Thoracic aorta (tissue), 2 donors: Measurements from ENCODE around the gene PEAK1. TPM values are rescaled to one million over a fixed set of nuclear protein-coding genes. Genes with fewer than 3 reads are reported as not detected.

Experiments used
- ATAC-seq: fragments of 150-250 bp; one replicate; pipeline ENCODE4 v1.8.0; 2017; ENCODE audit warnings: low read depth; ENCODE audit not compliant: insufficient number of reproducible peaks, low FRiP score
- DNase-seq: peaks from one replicate; pipeline ENCODE4 v3.0.0-alpha.2; 2020; ENCODE audit warnings: low spot score
- H3K27ac ChIP-seq, 2 donors: fragments of 200-600 bp; sonication (generic); 1 replicate in 1 of 2; 2 replicates in 1 of 2; pipeline ENCODE4 v1.5.1; 2016; ENCODE audit warnings: mild to moderate bottlenecking in 2 of 2, moderate library complexity in 2 of 2
- H3K27me3 ChIP-seq: fragments of 200-600 bp; sonication (generic); replicated peaks from 2 replicates; pipeline ENCODE4 v1.6.0; 2016; ENCODE audit warnings: mild to moderate bottlenecking; ENCODE audit not compliant: insufficient read depth
- H3K36me3 ChIP-seq: fragments of 200-600 bp; sonication (generic); one replicate; pipeline ENCODE4 v1.5.1; 2016
- H3K4me1 ChIP-seq, 2 donors: fragments of 200-600 bp; sonication (generic); 1 replicate in 1 of 2; 2 replicates in 1 of 2; pipeline versions ENCODE4 v1.5.1 to v1.6.0; 2016; ENCODE audit warnings: low read depth in 2 of 2, mild to moderate bottlenecking in 1 of 2; ENCODE audit not compliant: control insufficient read depth in 1 of 2
- H3K4me3 ChIP-seq: fragments of 200-600 bp; sonication (generic); 2 replicates; pipeline ENCODE4 v1.5.1; 2016; ENCODE audit warnings: mild to moderate bottlenecking
- H3K9me3 ChIP-seq: fragments of 200-600 bp; sonication (generic); 2 replicates; pipeline ENCODE4 v1.5.1; 2016
- total RNA-seq, 2 donors: library from RNA; depleted of rRNA; stranded (reverse); fragments of >200 nt; gene quantifications; one replicate each; pipeline versions ENCODE4 v1.1.0 to v1.2.3, GENCODE V29; 2016
- TF ChIP-seq, protein P1 (sequence below): fragments of 200-600 bp; sonication (generic); IDR thresholded peaks from one replicate; pipeline ENCODE4 v1.5.1; 2019; ENCODE audit warnings: antibody characterized with exemption

PEAK1 gene
- total RNA-seq, 2 donors from 2014 or later = 94.2 to 95.9 TPM

DNA sequence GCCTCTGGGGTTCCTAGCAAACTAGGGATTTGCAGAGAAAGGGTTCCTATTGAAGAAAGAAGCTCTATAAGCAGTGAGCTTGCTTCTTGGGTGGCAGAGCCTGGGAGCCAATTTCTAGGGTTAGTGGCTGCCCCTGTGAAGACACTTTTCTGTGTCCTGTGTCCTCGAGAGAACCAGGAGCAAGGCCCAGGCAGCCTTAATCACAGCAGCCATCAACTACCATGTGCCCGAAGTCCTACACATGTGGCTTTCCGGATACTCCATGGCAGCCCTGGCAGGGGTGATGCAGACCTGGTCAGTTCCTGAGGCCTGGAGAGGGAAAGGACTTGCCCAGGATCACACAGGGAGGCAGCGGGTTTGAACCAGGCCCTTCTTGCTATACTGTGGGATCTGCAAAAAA is 321.3 kb downstream of the PEAK1 start:
- no peak for DNase-seq
- no peaks in the 10 kb centered on the region for H3K27me3 ChIP-seq
- no peaks in the 10 kb centered on the region for H3K4me1 ChIP-seq
- no peak overlapping the region for H3K27ac ChIP-seq
- no peaks in the 10 kb centered on the region for H3K9me3 ChIP-seq
- no peak overlapping the region for H3K4me3 ChIP-seq
- no peak for ATAC-seq
- TF ChIP-seq, protein P1, sequence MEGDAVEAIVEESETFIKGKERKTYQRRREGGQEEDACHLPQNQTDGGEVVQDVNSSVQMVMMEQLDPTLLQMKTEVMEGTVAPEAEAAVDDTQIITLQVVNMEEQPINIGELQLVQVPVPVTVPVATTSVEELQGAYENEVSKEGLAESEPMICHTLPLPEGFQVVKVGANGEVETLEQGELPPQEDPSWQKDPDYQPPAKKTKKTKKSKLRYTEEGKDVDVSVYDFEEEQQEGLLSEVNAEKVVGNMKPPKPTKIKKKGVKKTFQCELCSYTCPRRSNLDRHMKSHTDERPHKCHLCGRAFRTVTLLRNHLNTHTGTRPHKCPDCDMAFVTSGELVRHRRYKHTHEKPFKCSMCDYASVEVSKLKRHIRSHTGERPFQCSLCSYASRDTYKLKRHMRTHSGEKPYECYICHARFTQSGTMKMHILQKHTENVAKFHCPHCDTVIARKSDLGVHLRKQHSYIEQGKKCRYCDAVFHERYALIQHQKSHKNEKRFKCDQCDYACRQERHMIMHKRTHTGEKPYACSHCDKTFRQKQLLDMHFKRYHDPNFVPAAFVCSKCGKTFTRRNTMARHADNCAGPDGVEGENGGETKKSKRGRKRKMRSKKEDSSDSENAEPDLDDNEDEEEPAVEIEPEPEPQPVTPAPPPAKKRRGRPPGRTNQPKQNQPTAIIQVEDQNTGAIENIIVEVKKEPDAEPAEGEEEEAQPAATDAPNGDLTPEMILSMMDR = no peak
- no peaks in the 10 kb centered on the region for H3K36me3 ChIP-seq

DNA sequence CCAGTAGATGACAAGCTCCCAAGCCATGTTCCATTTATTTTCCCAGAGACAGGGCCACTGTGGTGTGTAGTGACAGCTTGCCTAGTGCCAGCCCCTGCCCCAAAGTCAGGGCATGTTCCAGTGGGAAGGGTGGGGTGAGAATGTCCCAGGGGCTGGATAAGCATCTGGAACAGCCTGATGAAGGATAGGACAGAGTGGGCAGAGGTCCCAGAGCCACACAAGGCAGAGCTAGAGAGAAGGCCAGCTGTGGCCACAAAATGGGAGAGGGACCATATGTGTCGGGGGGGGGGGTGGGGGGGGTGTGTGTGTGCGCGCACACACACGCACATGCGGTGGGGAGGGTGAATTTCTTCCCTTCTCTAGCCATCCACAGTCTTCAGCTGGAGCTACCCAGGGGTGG is 322.0 kb downstream of the PEAK1 start:
- H3K27me3 ChIP-seq = no peaks in the 10 kb centered on the region
- no peak overlapping the region for H3K27ac ChIP-seq
- H3K4me3 ChIP-seq = no peak overlapping the region
- no peaks in the 10 kb centered on the region for H3K4me1 ChIP-seq
- no peaks in the 10 kb centered on the region for H3K36me3 ChIP-seq
- DNase-seq = no peak
- ATAC-seq = no peak
- H3K9me3 ChIP-seq = no peaks in the 10 kb centered on the region
- TF ChIP-seq, protein P1 = no peak

DNA sequence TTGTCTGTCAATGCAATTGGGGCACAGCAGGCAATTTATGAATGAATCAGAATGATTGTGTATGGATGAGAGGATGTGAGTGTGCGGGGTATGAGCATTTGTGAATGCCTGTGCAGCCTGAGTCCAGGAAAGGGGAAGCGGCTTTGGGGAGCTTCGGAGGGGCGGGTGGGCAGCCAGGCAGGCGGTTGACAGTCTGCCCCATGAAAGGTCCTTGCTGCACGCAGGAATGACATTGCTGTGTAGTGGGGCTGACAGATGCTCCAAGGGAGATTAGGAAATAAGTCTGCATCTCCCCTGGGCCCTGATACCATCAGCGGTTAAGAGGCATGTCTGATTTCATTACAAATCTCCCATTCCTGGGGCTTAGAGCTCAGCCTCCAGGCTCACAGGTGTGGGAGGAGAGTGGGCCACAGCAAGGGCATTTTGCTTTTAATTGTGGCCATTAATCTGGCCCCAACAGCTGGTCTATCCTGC is 322.6 kb downstream of the PEAK1 start:
- Histone ChIP-seq H3K27me3 (no peaks in the 10 kb centered on the region), H3K36me3 (no peaks in the 10 kb centered on the region), H3K4me3 (no peak overlapping the region), H3K9me3 (no peaks in the 10 kb centered on the region), H3K4me1 (no peaks in the 10 kb centered on the region), H3K27ac (no peak overlapping the region)
- TF ChIP-seq, protein P1 = no peak
- ATAC-seq (no peak), DNase-seq (no peak)

DNA sequence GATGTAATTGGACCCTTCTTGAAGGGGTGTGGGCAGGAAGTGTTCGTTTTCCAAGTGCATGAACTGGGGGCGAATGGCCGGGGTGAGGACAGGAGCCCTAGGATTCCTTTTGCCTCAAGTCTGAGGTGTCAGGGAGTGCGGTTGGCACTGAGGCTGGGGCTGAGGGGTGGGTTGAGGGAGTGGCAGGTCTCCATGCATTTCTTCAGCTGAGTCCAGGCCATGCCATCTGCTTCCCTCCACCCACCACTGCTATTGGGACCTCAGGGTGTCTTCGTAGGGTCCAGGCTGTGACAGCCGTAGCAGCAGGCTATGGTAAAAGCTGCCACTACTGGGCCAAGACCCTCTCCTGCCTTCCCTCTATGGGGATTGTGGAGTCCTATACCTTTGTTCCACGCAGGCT is 323.4 kb downstream of the PEAK1 start:
- DNase-seq (no peak), ATAC-seq (no peak)
- Histone ChIP-seq H3K27ac (no peak overlapping the region), H3K4me1 (no peaks in the 10 kb centered on the region), H3K9me3 (no peaks in the 10 kb centered on the region), H3K4me3 (no peak overlapping the region), H3K36me3 (no peaks in the 10 kb centered on the region), H3K27me3 (no peaks in the 10 kb centered on the region)
- TF ChIP-seq, protein P1 = no peak

DNA sequence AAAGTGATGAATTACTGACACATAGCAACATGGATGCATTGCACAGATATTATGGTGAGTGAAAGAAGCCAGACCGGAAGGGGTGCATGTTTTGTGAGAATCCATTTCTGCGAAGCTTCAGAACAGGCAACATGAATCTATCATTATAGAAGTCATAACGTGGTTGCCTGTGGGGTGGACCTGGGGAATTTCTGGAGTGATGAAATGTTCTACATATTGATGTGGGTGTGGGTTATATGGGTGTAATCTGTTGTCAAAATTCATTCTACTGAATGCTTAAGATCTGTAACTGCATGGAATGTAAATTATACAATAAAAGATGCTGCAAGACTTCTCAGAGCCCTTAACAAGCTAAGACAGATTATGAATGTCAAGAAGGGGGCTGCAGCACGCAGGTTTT is 323.8 kb downstream of the PEAK1 start:
- no peaks in the 10 kb centered on the region for H3K27me3 ChIP-seq
- no peaks in the 10 kb centered on the region for H3K9me3 ChIP-seq
- H3K27ac ChIP-seq = no peak overlapping the region
- no peak for DNase-seq
- no peak overlapping the region for H3K4me3 ChIP-seq
- no peak for ATAC-seq
- TF ChIP-seq, protein P1 = no peak
- H3K36me3 ChIP-seq = no peaks in the 10 kb centered on the region
- no peaks in the 10 kb centered on the region for H3K4me1 ChIP-seq
